Measurements from ENCODE around the gene SBF1.
"Not testable (repeated sequence)": the region's sequence is repeated elsewhere in the genome, so short reads cannot be mapped to it uniquely, and the experiment has no call there.

The SBF1 gene

DNA sequence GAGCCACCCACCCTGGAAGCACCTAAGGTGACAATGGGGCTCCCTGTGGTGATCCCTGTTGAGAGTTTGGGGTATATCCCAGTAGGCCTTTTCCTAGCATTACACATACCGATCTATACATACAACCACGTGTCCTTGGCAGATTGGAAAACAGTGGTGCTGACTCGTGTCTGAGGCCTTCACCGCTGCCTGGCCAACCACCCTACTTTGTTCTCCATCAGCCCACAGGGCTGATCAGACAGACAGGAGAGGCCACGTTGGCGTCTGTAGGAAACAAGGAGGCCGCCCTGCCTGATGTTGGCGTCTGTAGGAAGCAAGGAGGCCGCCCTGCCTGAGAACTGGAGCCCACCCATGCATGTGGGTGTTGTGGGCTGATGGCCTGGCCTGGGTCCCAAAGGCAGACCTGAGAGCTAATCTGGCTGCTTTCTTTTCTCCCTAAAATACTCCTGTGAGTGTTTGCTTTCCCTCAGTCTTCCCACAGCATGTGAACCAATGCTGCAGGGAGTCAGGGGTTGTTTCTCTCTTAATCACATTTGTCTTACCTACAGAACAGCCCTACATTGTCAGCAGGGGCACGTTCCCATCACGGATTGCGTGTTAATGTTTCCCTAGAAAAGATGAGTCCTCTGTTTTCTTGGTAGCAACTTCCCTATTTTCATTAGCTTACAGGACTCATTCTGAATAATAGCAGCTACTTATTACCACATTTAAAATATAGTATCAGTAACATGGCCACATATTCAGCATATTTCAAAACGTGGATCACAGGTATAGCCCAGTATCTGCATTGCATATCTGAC is 57.2 kb downstream of the SBF1 start:
- H3K9me3 ChIP-seq (ENCODE audit: control insufficient read depth in 2 of 2, low read length in 2 of 2) = no peaks in the 10 kb centered on the region
- H3K4me1 ChIP-seq (ENCODE audit: control insufficient read depth, insufficient read depth, low read length) = no peaks in the 10 kb centered on the region
- H3K27ac ChIP-seq (ENCODE audit: low read length) = no peak overlapping the region
- no peak overlapping the region for H3K9ac ChIP-seq (ENCODE audit: low read length in 2 of 2)
- H3K4me3 ChIP-seq (ENCODE audit: low read length in 2 of 2) = no peak overlapping the region
- no peaks in the 10 kb centered on the region for H3K27me3 ChIP-seq (ENCODE audit: control insufficient read depth in 1 of 2, insufficient read depth in 2 of 2, low read length in 2 of 2)
- peaks cover 59 to 69% of the 10 kb centered on the region in 2 donors for H3K36me3 ChIP-seq (ENCODE audit: control insufficient read depth in 2 of 2, insufficient read depth in 2 of 2, low read length in 2 of 2)

DNA sequence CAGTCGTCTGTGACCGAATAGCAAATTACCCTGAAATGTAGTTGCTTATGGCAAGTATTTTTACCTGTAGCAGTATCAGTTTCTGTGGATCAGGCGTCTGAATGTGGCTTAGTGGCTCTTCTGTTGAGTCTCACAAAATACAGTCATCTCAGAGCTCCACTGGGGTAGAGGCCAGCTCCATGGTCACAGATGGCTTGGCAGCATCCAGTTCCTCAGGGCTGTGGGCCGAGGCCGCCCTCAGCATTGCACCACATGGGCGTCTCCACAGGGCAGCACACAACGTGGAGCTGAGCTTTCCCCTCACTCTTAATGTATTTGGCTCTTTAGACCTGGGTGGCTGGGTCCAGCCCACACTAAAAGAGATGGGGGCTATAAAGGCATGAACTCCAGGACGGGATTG is 57.8 kb downstream of the SBF1 start:
- no peaks in the 10 kb centered on the region for H3K9me3 ChIP-seq (ENCODE audit: control insufficient read depth in 2 of 2, low read length in 2 of 2)
- no peak overlapping the region for H3K9ac ChIP-seq (ENCODE audit: low read length in 2 of 2)
- peaks cover 53 to 63% of the 10 kb centered on the region in 2 donors for H3K36me3 ChIP-seq (ENCODE audit: control insufficient read depth in 2 of 2, insufficient read depth in 2 of 2, low read length in 2 of 2)
- H3K27me3 ChIP-seq (ENCODE audit: control insufficient read depth in 1 of 2, insufficient read depth in 2 of 2, low read length in 2 of 2) = no peaks in the 10 kb centered on the region
- no peaks in the 10 kb centered on the region for H3K4me1 ChIP-seq (ENCODE audit: control insufficient read depth, insufficient read depth, low read length)
- no peak overlapping the region for H3K4me3 ChIP-seq (ENCODE audit: low read length in 2 of 2)
- no peak overlapping the region for H3K27ac ChIP-seq (ENCODE audit: low read length)

DNA sequence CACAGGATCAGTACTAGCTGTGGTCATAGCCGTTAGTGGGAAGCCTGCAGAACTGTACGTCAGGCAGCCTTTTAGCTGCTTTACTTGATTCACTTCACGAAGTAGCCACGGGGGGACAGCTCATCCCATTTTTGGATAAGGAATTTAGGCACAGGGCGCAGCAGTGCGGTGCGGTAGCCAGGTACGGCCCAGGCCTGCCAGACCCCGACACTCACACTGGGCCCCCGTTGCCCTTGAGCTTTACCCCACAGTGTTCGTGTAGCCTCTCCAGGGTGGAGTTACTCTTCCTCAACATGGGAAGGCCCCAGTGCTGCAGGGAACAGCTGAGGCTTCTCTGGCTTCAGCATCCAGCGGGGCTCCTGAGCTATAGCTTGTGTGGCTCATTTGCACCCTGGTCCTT is 59.4 kb downstream of the SBF1 start:
- H3K4me1 ChIP-seq (ENCODE audit: control insufficient read depth, insufficient read depth, low read length) = no peaks in the 10 kb centered on the region
- H3K4me3 ChIP-seq (ENCODE audit: low read length in 2 of 2) = no peak overlapping the region
- H3K27ac ChIP-seq (ENCODE audit: low read length) = no peak overlapping the region
- no peaks in the 10 kb centered on the region for H3K27me3 ChIP-seq (ENCODE audit: control insufficient read depth in 1 of 2, insufficient read depth in 2 of 2, low read length in 2 of 2)
- no peaks in the 10 kb centered on the region for H3K9me3 ChIP-seq (ENCODE audit: control insufficient read depth in 2 of 2, low read length in 2 of 2)
- H3K36me3 ChIP-seq (ENCODE audit: control insufficient read depth in 2 of 2, insufficient read depth in 2 of 2, low read length in 2 of 2) = peaks cover 47 to 56% of the 10 kb centered on the region in 2 donors
- no peak overlapping the region for H3K9ac ChIP-seq (ENCODE audit: low read length in 2 of 2)

DNA sequence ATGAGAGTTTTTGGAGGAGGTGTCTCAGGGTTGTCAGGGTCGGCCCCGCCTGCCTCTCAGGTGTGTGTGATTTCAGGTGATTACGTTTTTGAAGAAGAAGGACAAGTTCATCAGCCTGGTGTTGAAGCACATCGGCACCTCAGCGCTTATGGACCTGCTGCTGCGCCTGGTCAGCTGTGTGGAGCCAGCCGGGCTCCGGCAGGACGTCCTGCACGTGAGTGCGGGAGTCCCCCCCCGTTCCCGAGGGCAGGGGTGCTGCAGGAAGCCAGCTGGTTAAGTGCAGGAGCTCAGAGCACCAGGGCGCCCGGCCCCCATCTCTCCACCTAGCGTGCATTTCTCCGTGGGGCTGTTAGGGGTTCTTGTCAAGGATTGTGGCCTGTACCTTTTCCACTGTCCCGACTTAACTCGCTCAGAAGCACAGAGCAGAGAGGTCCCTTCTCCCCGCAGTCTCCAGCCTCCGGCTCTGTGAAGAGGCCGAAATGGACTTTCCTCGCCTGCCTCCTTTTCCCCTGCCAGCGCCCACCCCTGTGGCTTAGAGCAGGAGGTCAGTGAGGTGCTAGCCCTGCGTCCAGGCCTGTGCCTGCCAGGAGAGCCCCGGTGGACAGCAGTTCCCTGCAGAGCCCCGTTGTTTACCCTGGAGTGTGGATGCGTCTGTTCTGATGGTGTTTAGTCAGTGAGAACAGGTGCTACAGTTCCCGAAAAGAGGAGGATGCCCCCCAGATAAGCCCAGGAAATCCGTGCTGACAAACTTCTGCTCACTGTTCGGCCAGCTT is 60.2 kb downstream of the SBF1 start:
- Histone ChIP-seq H3K36me3 (ENCODE audit: control insufficient read depth in 2 of 2, insufficient read depth in 2 of 2, low read length in 2 of 2) (peaks cover 40 to 48% of the 10 kb centered on the region in 2 donors), H3K4me3 (ENCODE audit: low read length in 2 of 2) (no peak overlapping the region), H3K9ac (ENCODE audit: low read length in 2 of 2) (no peak overlapping the region), H3K9me3 (ENCODE audit: control insufficient read depth in 2 of 2, low read length in 2 of 2) (no peaks in the 10 kb centered on the region), H3K27me3 (ENCODE audit: control insufficient read depth in 1 of 2, insufficient read depth in 2 of 2, low read length in 2 of 2) (no peaks in the 10 kb centered on the region), H3K4me1 (ENCODE audit: control insufficient read depth, insufficient read depth, low read length) (no peaks in the 10 kb centered on the region), H3K27ac (ENCODE audit: low read length) (no peak overlapping the region)

DNA sequence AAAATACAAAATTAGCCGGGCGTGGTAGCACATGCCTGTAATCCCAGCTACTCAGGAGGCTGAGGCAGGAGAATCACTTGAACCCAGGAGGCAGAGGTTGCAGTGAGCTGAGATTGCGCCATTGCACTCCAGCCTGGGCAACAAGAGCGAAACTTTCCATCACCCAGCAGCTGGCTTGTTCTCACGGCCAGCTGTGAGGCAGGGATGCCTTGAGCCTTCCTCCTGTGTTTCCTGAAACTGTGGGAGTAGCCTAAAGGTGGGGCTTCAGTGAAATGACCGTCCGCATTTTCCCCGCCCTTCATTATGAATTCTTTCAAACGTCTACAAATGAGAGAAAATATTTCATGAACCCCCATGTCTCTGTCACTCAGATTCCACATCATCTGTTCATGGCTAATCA is 65.9 kb downstream of the SBF1 start:
- not testable (repeated sequence) for H3K9ac ChIP-seq (ENCODE audit: low read length in 2 of 2); H3K4me1 ChIP-seq (ENCODE audit: control insufficient read depth, insufficient read depth, low read length); H3K27ac ChIP-seq (ENCODE audit: low read length); H3K4me3 ChIP-seq (ENCODE audit: low read length in 2 of 2); H3K9me3 ChIP-seq (ENCODE audit: control insufficient read depth in 2 of 2, low read length in 2 of 2); H3K27me3 ChIP-seq (ENCODE audit: control insufficient read depth in 1 of 2, insufficient read depth in 2 of 2, low read length in 2 of 2)
- H3K36me3 ChIP-seq (ENCODE audit: control insufficient read depth in 2 of 2, insufficient read depth in 2 of 2, low read length in 2 of 2) = peaks cover 12 to 14% of the 10 kb centered on the region in 2 donors

DNA sequence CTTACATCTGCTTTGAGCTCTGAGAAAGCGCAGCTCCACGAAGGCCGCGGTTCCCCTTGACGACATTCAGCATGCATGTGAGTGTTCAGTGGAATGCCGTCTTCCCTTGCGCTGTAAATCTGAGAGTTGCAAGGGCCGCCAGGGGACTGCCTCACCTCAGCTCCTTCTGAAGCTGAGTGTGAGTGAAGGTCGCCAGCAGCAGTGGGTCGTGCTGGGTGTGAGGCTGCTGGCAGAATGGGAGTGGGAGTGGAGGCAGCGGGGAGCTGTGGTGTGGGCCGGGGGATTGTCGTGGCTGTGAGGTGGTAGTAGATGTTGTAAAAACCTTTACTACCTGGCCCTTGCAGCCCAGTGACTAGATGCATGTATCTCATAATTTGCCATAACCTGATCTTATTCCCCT is 66.5 kb downstream of the SBF1 start:
- H3K27ac ChIP-seq (ENCODE audit: low read length) = no peak overlapping the region
- no peak overlapping the region for H3K4me3 ChIP-seq (ENCODE audit: low read length in 2 of 2)
- H3K9ac ChIP-seq (ENCODE audit: low read length in 2 of 2) = no peak overlapping the region
- peaks cover 10 to 12% of the 10 kb centered on the region in 2 donors for H3K36me3 ChIP-seq (ENCODE audit: control insufficient read depth in 2 of 2, insufficient read depth in 2 of 2, low read length in 2 of 2)
- no peaks in the 10 kb centered on the region for H3K27me3 ChIP-seq (ENCODE audit: control insufficient read depth in 1 of 2, insufficient read depth in 2 of 2, low read length in 2 of 2)
- H3K9me3 ChIP-seq (ENCODE audit: control insufficient read depth in 2 of 2, low read length in 2 of 2) = no peaks in the 10 kb centered on the region
- H3K4me1 ChIP-seq (ENCODE audit: control insufficient read depth, insufficient read depth, low read length) = peaks cover 5% of the 10 kb centered on the region

DNA sequence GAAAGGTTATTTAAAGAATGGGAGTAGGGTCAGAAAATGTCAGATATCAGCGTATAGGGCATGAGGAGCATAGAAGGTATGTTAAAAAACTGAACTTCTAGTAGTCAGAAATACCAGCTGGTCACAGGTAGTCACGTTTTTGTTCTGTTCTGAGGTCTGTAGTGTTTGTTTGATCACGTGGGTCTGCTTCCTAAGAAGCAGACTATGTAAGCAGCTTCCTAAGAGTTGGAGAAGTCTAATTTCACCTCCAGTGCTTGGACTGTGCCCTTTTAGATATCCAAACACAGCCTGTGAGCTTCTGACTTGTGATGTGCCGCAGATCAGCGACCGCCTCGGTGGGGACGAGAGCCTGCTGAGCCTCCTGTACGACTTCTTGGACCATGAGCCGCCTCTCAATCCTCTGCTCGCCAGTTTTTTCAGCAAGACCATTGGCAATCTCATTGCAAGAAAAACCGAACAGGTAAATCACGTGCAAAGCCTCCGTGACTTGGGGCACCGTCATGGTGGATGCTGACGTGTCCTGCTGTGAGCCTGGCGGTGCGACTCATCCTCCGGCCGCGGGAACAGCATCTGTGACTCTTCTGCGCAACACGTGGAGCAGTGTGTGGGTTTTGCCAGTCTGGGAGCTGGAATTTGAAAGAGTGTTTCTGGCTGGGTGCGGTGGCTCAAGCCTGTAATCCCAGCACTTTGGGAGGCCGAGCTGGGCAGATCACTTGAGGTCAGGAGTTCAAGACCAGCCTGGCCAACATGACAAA is 68.2 kb downstream of the SBF1 start:
- H3K36me3 ChIP-seq (ENCODE audit: control insufficient read depth in 2 of 2, insufficient read depth in 2 of 2, low read length in 2 of 2) = peaks cover 10 to 12% of the 10 kb centered on the region in 2 donors
- H3K27me3 ChIP-seq (ENCODE audit: control insufficient read depth in 1 of 2, insufficient read depth in 2 of 2, low read length in 2 of 2) = no peaks in the 10 kb centered on the region
- no peaks in the 10 kb centered on the region for H3K9me3 ChIP-seq (ENCODE audit: control insufficient read depth in 2 of 2, low read length in 2 of 2)
- H3K27ac ChIP-seq (ENCODE audit: low read length) = no peak overlapping the region
- H3K4me3 ChIP-seq (ENCODE audit: low read length in 2 of 2) = no peak overlapping the region
- H3K9ac ChIP-seq (ENCODE audit: low read length in 2 of 2) = no peak overlapping the region
- peaks cover 5% of the 10 kb centered on the region for H3K4me1 ChIP-seq (ENCODE audit: control insufficient read depth, insufficient read depth, low read length)

DNA sequence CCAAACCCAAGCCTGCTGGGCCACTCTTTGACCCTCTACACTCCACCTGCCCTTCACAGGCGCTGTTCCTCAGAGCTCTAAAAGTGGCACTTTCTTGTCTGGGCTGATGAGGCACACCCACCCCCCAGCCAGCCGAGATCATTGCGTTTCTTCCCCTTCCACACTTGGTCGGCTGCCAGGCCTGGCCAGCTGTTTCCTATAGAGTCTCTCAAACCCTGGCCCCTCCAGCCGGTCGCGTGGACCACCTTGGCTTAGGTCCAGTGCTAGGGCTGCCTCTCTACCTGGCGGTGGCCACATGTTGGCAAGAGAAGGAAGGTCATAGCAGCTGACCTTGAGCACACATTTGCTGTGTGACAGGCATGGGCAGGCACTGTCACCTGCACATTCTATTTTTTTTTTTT is 71.1 kb downstream of the SBF1 start:
- Histone ChIP-seq H3K27me3 (ENCODE audit: control insufficient read depth in 1 of 2, insufficient read depth in 2 of 2, low read length in 2 of 2) (no peaks in the 10 kb centered on the region), H3K4me1 (ENCODE audit: control insufficient read depth, insufficient read depth, low read length) (peaks cover 5% of the 10 kb centered on the region), H3K9ac (ENCODE audit: low read length in 2 of 2) (no peak overlapping the region), H3K9me3 (ENCODE audit: control insufficient read depth in 2 of 2, low read length in 2 of 2) (no peaks in the 10 kb centered on the region), H3K27ac (ENCODE audit: low read length) (no peak overlapping the region), H3K4me3 (ENCODE audit: low read length in 2 of 2) (no peak overlapping the region), H3K36me3 (ENCODE audit: control insufficient read depth in 2 of 2, insufficient read depth in 2 of 2, low read length in 2 of 2) (peaks cover 12 to 20% of the 10 kb centered on the region in 2 donors)

DNA sequence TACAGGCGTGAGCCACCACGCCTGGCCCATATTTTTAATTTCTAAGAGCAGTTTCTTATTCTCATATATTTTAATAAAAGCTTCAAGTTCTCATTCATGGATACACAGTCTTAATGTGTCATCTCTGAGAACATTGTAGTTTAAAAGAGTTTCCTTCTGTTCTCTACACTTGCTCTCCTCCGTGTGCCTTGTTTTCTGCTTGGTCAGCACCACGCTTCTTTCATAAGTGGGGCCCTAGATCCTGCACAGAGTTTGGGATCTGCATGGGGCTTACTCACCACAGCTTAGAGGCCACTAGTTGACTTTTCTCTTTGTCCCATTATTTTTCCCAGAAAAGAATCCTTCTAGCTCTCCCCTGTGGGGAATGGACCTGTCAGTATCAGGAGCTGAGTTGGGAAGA is 72.9 kb downstream of the SBF1 start:
- no peaks in the 10 kb centered on the region for H3K9me3 ChIP-seq (ENCODE audit: control insufficient read depth in 2 of 2, low read length in 2 of 2)
- no peak overlapping the region for H3K9ac ChIP-seq (ENCODE audit: low read length in 2 of 2)
- H3K27me3 ChIP-seq (ENCODE audit: control insufficient read depth in 1 of 2, insufficient read depth in 2 of 2, low read length in 2 of 2) = no peaks in the 10 kb centered on the region
- H3K4me1 ChIP-seq (ENCODE audit: control insufficient read depth, insufficient read depth, low read length) = peaks cover 5% of the 10 kb centered on the region
- no peak overlapping the region for H3K4me3 ChIP-seq (ENCODE audit: low read length in 2 of 2)
- H3K27ac ChIP-seq (ENCODE audit: low read length) = no peak overlapping the region
- peaks cover 6 to 17% of the 10 kb centered on the region in 2 donors for H3K36me3 ChIP-seq (ENCODE audit: control insufficient read depth in 2 of 2, insufficient read depth in 2 of 2, low read length in 2 of 2)

DNA sequence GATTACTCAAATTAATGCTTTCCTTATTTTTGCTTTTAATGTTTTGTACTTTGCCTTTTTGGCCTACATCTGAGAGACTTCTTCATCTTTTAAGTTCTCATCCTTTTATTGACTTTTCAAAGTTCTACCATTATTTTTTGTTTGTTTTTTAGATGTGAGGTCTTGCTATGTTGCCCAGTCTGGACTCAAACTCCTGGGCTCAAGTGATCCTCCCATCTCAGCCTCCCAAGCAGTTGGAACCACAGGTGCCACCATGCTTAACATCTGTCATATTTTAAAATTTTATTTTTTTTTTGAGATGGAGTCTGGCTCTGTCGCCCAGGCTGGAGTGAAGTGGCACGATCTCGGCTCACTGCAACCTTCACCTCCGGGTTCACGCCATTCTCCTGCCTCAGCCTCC is 73.9 kb downstream of the SBF1 start:
- Histone ChIP-seq H3K27ac (ENCODE audit: low read length) (no peak overlapping the region), H3K27me3 (ENCODE audit: control insufficient read depth in 1 of 2, insufficient read depth in 2 of 2, low read length in 2 of 2) (no peaks in the 10 kb centered on the region), H3K9me3 (ENCODE audit: control insufficient read depth in 2 of 2, low read length in 2 of 2) (no peaks in the 10 kb centered on the region), H3K36me3 (ENCODE audit: control insufficient read depth in 2 of 2, insufficient read depth in 2 of 2, low read length in 2 of 2) (peaks cover 6 to 19% of the 10 kb centered on the region in 2 donors), H3K9ac (ENCODE audit: low read length in 2 of 2) (no peak overlapping the region), H3K4me3 (ENCODE audit: low read length in 2 of 2) (no peak overlapping the region), H3K4me1 (ENCODE audit: control insufficient read depth, insufficient read depth, low read length) (peaks cover 5% of the 10 kb centered on the region)

Data from stomach smooth muscle (tissue), 2 donors.